HepG2 (cell line): ENCODE measurements around the gene GRIN3A. TPM values are rescaled to one million over a fixed set of nuclear protein-coding genes. Genes with fewer than 3 reads are reported as not detected.

Experiments
- ARNT2 ChIP-seq: sonication (generic); formaldehyde crosslinking; IDR thresholded peaks from 2 replicates; pipeline ENCODE4 v1.8.0; 2022; ENCODE audit warnings: mild to moderate bottlenecking, low read depth, missing genetic modification reagents, moderate library complexity
- BHLHE40 ChIP-seq: IDR thresholded peaks from 2 replicates; pipeline ENCODE4 v1.6.1; 2011; ENCODE audit warnings: low read length, improper control_type of control experiment
- CBX1 ChIP-seq: IDR thresholded peaks from one replicate; pipeline ENCODE4 v1.6.1; 2016; ENCODE audit warnings: antibody characterized with exemption, low read depth
- CERS6 ChIP-seq: sonication (generic); formaldehyde crosslinking; IDR thresholded peaks from 2 replicates; pipeline ENCODE4 v1.5.0; 2020; ENCODE audit warnings: missing genetic modification reagents
- DZIP1 ChIP-seq: sonication (generic); formaldehyde crosslinking; IDR thresholded peaks from 2 replicates; pipeline ENCODE4 v1.5.0; 2020; ENCODE audit warnings: mild to moderate bottlenecking, missing genetic modification reagents
- FOXJ3 ChIP-seq: sonication (generic); formaldehyde crosslinking; IDR thresholded peaks from 2 replicates; pipeline ENCODE4 v1.4.0; 2020; ENCODE audit warnings: missing genetic modification reagents, mild to moderate bottlenecking, borderline replicate concordance
- MTA1 ChIP-seq: sonication (generic); formaldehyde crosslinking; IDR thresholded peaks from 2 replicates; pipeline ENCODE4 v1.4.0; 2020; ENCODE audit warnings: missing genetic modification reagents, mild to moderate bottlenecking, borderline replicate concordance
- MXD3 ChIP-seq: IDR thresholded peaks from 2 replicates; pipeline ENCODE4 v1.6.1; 2016; ENCODE audit warnings: mild to moderate bottlenecking, missing biosample characterization, missing genetic modification reagents
- PRMT3 ChIP-seq: sonication (generic); formaldehyde crosslinking; IDR thresholded peaks from 2 replicates; pipeline ENCODE4 v1.8.1; 2022; ENCODE audit warnings: low read depth, mild to moderate bottlenecking, moderate library complexity, missing genetic modification reagents, borderline replicate concordance
- SP140L ChIP-seq: sonication (generic); formaldehyde crosslinking; IDR thresholded peaks from 2 replicates; pipeline ENCODE4 v1.4.0; 2020; ENCODE audit warnings: missing genetic modification reagents, borderline replicate concordance
- TRIM24 ChIP-seq: sonication (generic); formaldehyde crosslinking; IDR thresholded peaks from 2 replicates; pipeline ENCODE4 v1.8.0; 2022; ENCODE audit warnings: mild to moderate bottlenecking, missing genetic modification reagents
- ZFP82 ChIP-seq: sonication (generic); formaldehyde crosslinking; IDR thresholded peaks from 2 replicates; pipeline ENCODE4 v1.5.1; 2020; ENCODE audit warnings: mild to moderate bottlenecking, missing genetic modification reagents, borderline replicate concordance
- ZNF274 ChIP-seq: sonication (generic); formaldehyde crosslinking; IDR thresholded peaks from 2 replicates; pipeline ENCODE4 v1.5.1; 2020; ENCODE audit warnings: mild to moderate bottlenecking, missing genetic modification reagents
- ZNF556 ChIP-seq: sonication (generic); formaldehyde crosslinking; IDR thresholded peaks from 2 replicates; pipeline ENCODE4 v1.4.0; 2020; ENCODE audit warnings: mild to moderate bottlenecking, missing genetic modification reagents, borderline replicate concordance
- ZNF678 ChIP-seq: sonication (generic); formaldehyde crosslinking; IDR thresholded peaks from 2 replicates; pipeline ENCODE4 v1.4.0; 2020; ENCODE audit warnings: mild to moderate bottlenecking, missing genetic modification reagents
- ZNF747 ChIP-seq: sonication (generic); formaldehyde crosslinking; IDR thresholded peaks from 2 replicates; pipeline ENCODE4 v1.8.1; 2023; ENCODE audit warnings: missing genetic modification reagents, mild to moderate bottlenecking, borderline replicate concordance
- polyA plus RNA-seq, 8 experiments: library from polyadenylated mRNA; depleted of rRNA in 3 of 8; stranded (reverse) in 7 of 8; unstranded in 1 of 8; fragments of >200 nt; fragmentation: Illumina TruSeq in 4 of 8; extraction: Trizol in 4 of 8; gene quantifications; 2 replicates each; pipeline versions ENCODE4 v1.2.1 to v1.2.3, GENCODE V29; 2011 to 2016; ENCODE audit warnings: low read depth in 4 of 8, missing spikeins in 1 of 8, mixed read lengths in 1 of 8; ENCODE audit not compliant: insufficient read depth in 1 of 8
- total RNA-seq, 5 experiments: library from RNA; depleted of rRNA; stranded (reverse); fragments of >200 nt; fragmentation: Illumina TruSeq; extraction: Trizol; gene quantifications; 2 replicates each; pipeline ENCODE4 v1.2.3, GENCODE V29; 2016; ENCODE audit warnings: low read depth in 1 of 5
- TF ChIP-seq, protein P1 (sequence below), 2 experiments: IDR thresholded peaks; 2 replicates each; pipeline ENCODE4 v1.6.1; 2011 to 2012; ENCODE audit warnings: low read length in 2 of 2, borderline replicate concordance in 1 of 2, low read depth in 1 of 2, mild to moderate bottlenecking in 1 of 2, moderate library complexity in 1 of 2
- TF ChIP-seq, protein P2 (sequence below): sonication (generic); formaldehyde crosslinking; IDR thresholded peaks from 2 replicates; pipeline ENCODE4 v1.5.0; 2020; ENCODE audit warnings: missing genetic modification reagents

Gene GRIN3A
- total and polyA plus RNA-seq, 2 of the 13 experiments (the other 11 are each of a cell fraction or from before 2014, with no cell fraction given) = not detected

GRCh38 chr9:101533334-101534204, 204.9 kb downstream of the GRIN3A start, which contains the start of gene RNF20 (continued):
- TF ChIP-seq, protein P1, sequence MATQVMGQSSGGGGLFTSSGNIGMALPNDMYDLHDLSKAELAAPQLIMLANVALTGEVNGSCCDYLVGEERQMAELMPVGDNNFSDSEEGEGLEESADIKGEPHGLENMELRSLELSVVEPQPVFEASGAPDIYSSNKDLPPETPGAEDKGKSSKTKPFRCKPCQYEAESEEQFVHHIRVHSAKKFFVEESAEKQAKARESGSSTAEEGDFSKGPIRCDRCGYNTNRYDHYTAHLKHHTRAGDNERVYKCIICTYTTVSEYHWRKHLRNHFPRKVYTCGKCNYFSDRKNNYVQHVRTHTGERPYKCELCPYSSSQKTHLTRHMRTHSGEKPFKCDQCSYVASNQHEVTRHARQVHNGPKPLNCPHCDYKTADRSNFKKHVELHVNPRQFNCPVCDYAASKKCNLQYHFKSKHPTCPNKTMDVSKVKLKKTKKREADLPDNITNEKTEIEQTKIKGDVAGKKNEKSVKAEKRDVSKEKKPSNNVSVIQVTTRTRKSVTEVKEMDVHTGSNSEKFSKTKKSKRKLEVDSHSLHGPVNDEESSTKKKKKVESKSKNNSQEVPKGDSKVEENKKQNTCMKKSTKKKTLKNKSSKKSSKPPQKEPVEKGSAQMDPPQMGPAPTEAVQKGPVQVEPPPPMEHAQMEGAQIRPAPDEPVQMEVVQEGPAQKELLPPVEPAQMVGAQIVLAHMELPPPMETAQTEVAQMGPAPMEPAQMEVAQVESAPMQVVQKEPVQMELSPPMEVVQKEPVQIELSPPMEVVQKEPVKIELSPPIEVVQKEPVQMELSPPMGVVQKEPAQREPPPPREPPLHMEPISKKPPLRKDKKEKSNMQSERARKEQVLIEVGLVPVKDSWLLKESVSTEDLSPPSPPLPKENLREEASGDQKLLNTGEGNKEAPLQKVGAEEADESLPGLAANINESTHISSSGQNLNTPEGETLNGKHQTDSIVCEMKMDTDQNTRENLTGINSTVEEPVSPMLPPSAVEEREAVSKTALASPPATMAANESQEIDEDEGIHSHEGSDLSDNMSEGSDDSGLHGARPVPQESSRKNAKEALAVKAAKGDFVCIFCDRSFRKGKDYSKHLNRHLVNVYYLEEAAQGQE (IDR thresholded peaks at IDR 0.05; ENCODE audit: borderline replicate concordance in 1 of 2, low read depth in 1 of 2, low read length in 2 of 2) = peak in 1 of 2 experiments; percentile 44; a peak in 1 of 4 replicates
- TF ChIP-seq PRMT3 (CRISPR knock-in tag) = no peak
- peak; percentile 66; the same call in 1 of the 2 replicates for TF ChIP-seq MTA1
- TF ChIP-seq ZNF556 = peak; percentile 61; the same call in 1 of the 2 replicates
- TF ChIP-seq, protein P2, sequence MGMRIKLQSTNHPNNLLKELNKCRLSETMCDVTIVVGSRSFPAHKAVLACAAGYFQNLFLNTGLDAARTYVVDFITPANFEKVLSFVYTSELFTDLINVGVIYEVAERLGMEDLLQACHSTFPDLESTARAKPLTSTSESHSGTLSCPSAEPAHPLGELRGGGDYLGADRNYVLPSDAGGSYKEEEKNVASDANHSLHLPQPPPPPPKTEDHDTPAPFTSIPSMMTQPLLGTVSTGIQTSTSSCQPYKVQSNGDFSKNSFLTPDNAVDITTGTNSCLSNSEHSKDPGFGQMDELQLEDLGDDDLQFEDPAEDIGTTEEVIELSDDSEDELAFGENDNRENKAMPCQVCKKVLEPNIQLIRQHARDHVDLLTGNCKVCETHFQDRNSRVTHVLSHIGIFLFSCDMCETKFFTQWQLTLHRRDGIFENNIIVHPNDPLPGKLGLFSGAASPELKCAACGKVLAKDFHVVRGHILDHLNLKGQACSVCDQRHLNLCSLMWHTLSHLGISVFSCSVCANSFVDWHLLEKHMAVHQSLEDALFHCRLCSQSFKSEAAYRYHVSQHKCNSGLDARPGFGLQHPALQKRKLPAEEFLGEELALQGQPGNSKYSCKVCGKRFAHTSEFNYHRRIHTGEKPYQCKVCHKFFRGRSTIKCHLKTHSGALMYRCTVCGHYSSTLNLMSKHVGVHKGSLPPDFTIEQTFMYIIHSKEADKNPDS (CRISPR knock-in tag) = no peak
- TF ChIP-seq MXD3 (CRISPR knock-in tag) = peak; percentile 69
- 0 out of 2 replicates have a peak, but pooled peaks have one; percentile 70 for TF ChIP-seq ZNF678 (CRISPR knock-in tag)
- no peak for TF ChIP-seq ZNF274 (CRISPR knock-in tag)
- no peak for TF ChIP-seq ZNF747 (CRISPR knock-in tag)
- TF ChIP-seq FOXJ3 (CRISPR knock-in tag) = no peak
- TF ChIP-seq DZIP1 (CRISPR knock-in tag) = no peak
- TF ChIP-seq CERS6 (CRISPR knock-in tag) = no peak
- TF ChIP-seq CBX1 = no peak
- no peak for TF ChIP-seq ZFP82 (CRISPR knock-in tag)
- TF ChIP-seq TRIM24 (CRISPR knock-in tag) = no peak
- TF ChIP-seq ARNT2 (CRISPR knock-in tag) = 0 out of 2 replicates have a peak, but pooled peaks have one; percentile 35
- no peak for TF ChIP-seq SP140L (CRISPR knock-in tag)
- peak; percentile 79 for TF ChIP-seq BHLHE40
